Posterior vena cava (tissue), 2 donors: ENCODE results near the gene PHYHD1. TPM values are rescaled to one million over a fixed set of nuclear protein-coding genes. Genes with fewer than 3 reads are reported as not detected.

Experiments
- DNase-seq: peaks from one replicate; pipeline ENCODE4 v3.0.0-alpha.2; 2020; ENCODE audit warnings: low spot score
- intact Hi-C, 2 donors: fragments of 100-400 bp; cut with DNase I; formaldehyde crosslinking; loops; one replicate each; pipeline versions ENCODE4 v1.14.1 to v1.14.2; 2022 to 2023
- long read RNA-seq, 2 donors: library from polyadenylated mRNA; unstranded; transcript quantifications; one replicate each; pipeline ENCODE4 v2.0.0, GENCODE V29; 2020 to 2021
- total RNA-seq, 2 donors: library from RNA; stranded (reverse); fragmentation: NEBNext Ultra II Directional; extraction: Animal tissue kit (Norgen Biotek cat#: 25700); gene quantifications; one replicate each; pipeline ENCODE4 v1.2.1, GENCODE V29; 2021
- donor health status: DM: yes; HTN: yes; CAD: no.
- donor health status: DM: yes; HTN: yes; CAD: no.

The PHYHD1 gene
- total RNA-seq: 10 to 100 TPM; 11.4 to 24.8 TPM
- long read RNA-seq, donor 1, partial matches to known transcripts: 2 of 7 reads
- long read RNA-seq, donor 1, other reads (novel, unspliced or antisense): 4 of 7 reads
- long read RNA-seq, donor 2, partial matches to known transcripts: 6 of 9 reads
- long read RNA-seq, donor 2, other reads (novel, unspliced or antisense): 3 of 9 reads

DNA sequence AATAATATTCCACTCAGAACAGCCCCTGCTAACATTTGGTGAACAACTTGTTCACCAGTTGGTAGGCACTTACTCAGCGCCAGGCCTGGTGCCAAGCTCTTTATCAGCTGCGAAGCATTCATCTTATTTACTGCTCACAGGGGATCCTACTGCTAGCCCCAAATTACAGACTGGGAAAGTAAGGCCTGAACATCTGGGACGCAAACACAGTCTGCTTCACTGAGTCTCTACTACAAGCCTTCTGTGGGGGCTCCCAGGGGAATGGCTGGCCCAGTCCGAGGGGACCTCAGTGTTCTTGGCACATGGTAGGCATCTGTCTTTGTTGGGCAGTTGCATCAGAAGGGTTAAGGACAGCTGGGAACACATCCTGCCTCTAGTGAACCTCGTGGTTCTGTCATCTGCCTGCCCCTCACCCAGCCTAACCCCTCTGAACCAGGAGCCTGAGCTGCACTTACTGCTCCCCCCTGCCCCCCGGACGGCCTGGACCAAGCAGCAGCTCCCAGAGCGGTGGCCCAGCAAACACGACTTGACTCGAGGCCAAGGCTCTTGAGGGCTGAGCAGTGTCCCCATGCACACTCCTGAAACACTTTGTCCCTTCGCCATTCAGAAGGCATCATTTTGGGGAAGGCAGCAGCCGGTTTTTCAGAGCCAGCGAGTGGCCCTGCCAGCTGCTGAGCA lies at the start of gene PHYHD1:
PHYHD1 (plus strand) TSS at position 602 of the 678 bp plus-strand sequence. CDS start 1,342 bp downstream, outside the sequence.
- peak; percentile 90 for DNase-seq
- intact Hi-C loops: no loop called here

- intact Hi-C loops: no loop called here
- DNase-seq: no peak
These were observed 42.9 kb upstream of the PHYHD1 start for GRCh38 chr9:128877852-128878251.

GRCh38 chr9:128881884-128882676 lies 38.7 kb upstream of the PHYHD1 start, which contains the start of the genes KYAT1 and LRRC8A:
TSS of gene KYAT1 (minus strand) at chr9:128881950. CDS start at chr9:128845405, 36,545 bp downstream.
TSS of gene LRRC8A (plus strand) at chr9:128882133. CDS start at chr9:128907165, 25,032 bp downstream.
- DNase-seq: peak; percentile 99
- intact Hi-C loops: loop anchor here in 1 of 2 donors (2.0 kb wide), 1 partner anchor 41 kb away; no protein-coding TSS in a partner anchor

- intact Hi-C loops: loop anchor here in 1 of 2 donors (2.0 kb wide), 1 partner anchor 40 kb away; no protein-coding TSS in a partner anchor
- DNase-seq: no peak
These were observed 37.8 kb upstream of the PHYHD1 start for GRCh38 chr9:128882677-128883603.

- DNase-seq: no peak
- intact Hi-C loops: no loop called here
These were observed 36.6 kb upstream of the PHYHD1 start for GRCh38 chr9:128884164-128884563.

- no peak for DNase-seq
- intact Hi-C loops: no loop called here
These were observed 35.4 kb upstream of the PHYHD1 start for GRCh38 chr9:128885376-128885775.

DNA sequence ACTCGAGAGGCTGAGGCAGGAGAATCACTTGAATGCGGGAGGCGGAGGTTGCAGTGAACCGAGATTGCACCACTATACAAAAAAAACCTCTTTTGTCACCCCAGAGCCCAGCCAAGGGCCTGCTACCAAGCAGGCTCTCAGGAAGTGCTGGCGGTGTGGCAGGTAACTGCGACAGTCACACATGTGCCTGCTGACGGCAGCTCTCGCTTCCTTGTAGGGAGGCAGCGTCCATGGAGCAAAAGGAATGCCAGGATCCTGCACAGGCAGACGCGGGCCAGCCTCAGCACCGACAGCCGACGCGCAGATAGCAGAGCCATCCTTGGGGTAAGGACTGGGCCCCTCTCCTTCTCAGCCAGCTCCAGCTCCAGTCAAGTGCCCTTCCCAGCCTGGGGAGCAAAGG lies 35.0 kb upstream of the PHYHD1 start:
- intact Hi-C loops: no loop called here
- no peak for DNase-seq

DNA sequence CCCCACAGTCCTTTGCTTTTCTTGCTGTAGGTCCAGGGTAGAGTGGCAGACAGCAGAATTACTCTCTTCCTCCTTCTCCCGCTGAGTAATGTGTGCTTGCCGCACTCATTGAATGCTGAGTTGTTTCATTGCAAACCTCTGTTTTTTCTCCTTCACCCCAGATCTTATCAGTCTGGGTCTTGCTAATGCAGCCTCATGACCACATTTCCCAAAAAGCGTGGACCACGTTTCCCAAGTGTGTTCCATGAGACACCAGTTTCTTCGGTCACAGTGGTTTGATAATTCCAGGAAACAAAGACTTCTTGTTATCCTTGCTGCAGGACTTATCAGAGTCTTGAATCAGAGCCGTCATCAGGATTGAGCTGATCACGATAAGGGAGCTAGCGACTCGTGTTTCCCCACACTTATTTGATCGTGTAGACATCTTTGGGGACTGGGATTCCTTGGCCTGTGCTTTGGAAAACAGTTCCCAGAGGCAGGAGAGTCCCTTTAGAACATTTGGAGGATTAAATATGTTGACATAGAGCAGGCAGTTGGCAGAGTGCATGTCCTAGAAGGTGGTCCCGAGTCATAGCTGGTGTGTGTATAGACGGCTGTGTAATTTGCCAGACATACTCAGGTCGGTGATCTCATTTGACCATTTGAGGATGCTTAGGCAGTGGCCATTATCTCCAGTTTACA lies 34.4 kb upstream of the PHYHD1 start:
- DNase-seq: no peak
- intact Hi-C loops: no loop called here

DNA sequence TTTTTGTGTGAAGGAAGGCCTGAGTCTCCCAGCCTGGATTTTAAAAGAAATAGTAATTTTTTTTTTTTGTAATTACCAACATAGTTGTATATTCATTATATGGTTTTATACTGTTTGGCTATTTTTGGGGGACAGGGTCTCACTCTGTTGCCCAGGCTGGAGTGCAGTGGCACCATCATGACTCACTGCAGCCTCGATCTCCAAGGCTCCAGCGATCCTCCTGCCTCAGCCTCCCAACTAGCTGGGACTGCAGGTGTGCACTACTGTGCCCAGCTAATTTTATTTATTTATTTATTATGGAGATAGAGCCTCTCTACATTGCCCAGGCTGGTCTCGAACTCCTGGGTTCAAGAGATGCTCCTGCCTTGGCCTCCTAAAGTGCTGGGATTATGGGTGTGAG lies 33.7 kb upstream of the PHYHD1 start:
- intact Hi-C loops: no loop called here
- DNase-seq: no peak

DNA sequence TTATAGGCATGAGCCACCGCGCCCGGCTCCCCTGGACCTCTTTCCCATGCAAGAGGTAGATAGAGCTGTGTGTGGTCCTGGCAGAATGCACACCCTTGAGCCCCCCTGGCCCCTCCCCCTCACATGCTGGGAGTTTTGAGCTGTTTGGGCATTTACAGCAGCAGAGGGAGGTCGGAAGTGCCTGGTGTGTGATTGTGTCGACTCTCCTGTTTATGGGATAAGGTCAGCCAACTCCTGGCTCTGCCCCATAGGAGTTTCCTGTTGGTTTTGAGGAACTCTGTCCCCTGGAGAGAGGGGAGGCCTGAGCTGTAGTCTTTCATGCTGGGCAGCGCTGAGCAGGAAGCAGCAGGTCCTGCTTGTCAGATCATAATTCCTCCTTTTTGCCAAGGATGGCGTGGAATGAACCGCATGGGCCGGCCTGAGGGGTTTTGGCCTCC lies 32.9 kb upstream of the PHYHD1 start:
- intact Hi-C loops: no loop called here
- no peak for DNase-seq

GRCh38 chr9:128891321-128892220 lies 29.2 kb upstream of the PHYHD1 start:
- intact Hi-C loops: no loop called here
- DNase-seq: no peak

- intact Hi-C loops: no loop called here
- DNase-seq: peak; percentile 96
These were observed 28.4 kb upstream of the PHYHD1 start for GRCh38 chr9:128892221-128892921.

DNA sequence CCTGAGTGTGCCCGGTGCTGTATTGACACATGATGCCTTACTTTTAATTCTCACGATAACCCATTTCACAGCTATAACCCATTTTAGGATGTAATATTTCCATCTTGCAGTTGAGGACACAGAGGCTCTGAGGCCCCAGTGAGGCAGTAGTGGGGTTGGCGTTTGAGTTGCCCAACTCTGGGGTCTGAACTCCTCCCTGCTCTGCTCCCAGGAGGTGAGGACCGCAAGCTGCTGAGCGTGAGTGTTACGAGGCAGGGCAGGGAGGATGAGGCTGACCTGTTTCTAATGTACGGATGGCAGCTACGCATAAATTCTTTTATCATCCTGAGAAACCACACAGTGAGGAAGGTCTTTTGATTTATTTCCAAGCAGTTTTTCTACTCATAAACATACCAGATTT lies 27.4 kb upstream of the PHYHD1 start:
- no peak for DNase-seq
- intact Hi-C loops: no loop called here

- intact Hi-C loops: no loop called here
- DNase-seq: no peak
These were observed 26.0 kb upstream of the PHYHD1 start for GRCh38 chr9:128894764-128895163.

DNA sequence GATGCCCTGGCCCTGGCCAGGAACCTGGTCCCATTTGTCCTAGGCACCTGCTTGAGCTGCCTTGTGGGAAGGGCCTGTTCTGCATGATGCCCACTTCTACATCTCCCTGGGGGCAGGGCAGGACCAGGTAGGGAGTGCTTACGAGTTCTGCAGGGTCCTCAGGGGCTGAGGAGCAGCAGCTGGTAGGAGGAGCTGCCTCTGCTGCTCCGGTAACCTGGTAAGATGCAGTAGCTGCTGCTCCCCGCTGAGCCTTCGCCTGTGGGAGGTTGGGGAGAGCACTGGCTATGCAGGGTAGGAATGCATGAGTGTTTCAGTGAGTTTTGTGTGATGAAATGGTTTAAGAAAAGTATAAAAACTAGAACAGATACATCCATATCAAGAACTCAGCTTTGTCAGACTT lies 25.2 kb upstream of the PHYHD1 start:
- DNase-seq: no peak
- intact Hi-C loops: no loop called here

- intact Hi-C loops: no loop called here
- no peak for DNase-seq
These were observed 22.4 kb upstream of the PHYHD1 start for GRCh38 chr9:128898382-128898781.
